ENCODE measurements around the gene SLC1A2. TPM values are rescaled to one million over a fixed set of nuclear protein-coding genes. Genes with fewer than 3 reads are reported as not detected.

Gene SLC1A2
- total and polyA plus RNA-seq, 2 donors (not counting 3 experiments of a cell fraction or from before 2014, with no cell fraction given), result not detected

DNA sequence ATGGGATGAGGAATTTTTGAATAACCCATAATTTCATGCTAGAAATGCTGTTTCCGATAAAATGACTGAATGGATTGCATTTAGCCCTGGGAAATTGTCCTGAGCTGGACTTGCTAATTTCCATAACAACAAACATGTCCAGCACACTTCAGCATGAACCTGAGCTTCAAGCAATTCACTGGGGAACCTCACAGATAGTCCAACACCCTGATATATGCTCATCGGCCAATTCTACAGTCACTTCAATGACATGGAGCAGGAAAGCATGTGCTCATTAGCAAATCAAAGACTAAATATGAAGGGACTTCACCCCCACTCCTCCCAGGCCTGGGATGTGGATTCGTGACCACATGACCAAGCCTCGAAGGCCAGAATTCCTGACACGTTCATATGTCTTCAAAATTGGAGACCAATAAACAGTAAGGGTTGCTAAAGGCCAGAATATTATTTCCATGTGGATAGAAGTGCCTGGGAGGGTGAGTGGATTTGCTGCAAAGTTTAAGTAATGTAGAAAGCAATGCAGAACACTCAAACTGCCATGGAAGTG lies 131.9 kb downstream of the SLC1A2 start:
- Histone ChIP-seq H3K27ac (ENCODE audit: insufficient read depth, low read depth, low read length) (no peak overlapping the region), H3K79me2 (ENCODE audit: control insufficient read depth, insufficient read depth, low read length) (no peaks in the 10 kb centered on the region), H3K9ac (replicated peaks; ENCODE audit: extremely low read depth, insufficient read depth, low read length) (no peak overlapping the region), H4K20me1 (replicated peaks; ENCODE audit: control insufficient read depth, extremely low read depth, insufficient read depth, low read length) (no peaks in the 10 kb centered on the region), H3K9me1 (replicated peaks; ENCODE audit: control insufficient read depth, extremely low read depth, insufficient read depth, low read length) (no peaks in the 10 kb centered on the region), H3K4me2 (ENCODE audit: insufficient read depth, low read length) (no peak overlapping the region), H3K27me3 (ENCODE audit: control insufficient read depth in 2 of 2, insufficient read depth in 2 of 2, low read length in 2 of 2) (peaks cover 0 to 2% of the 10 kb centered on the region in 2 experiments), H3K36me3 (ENCODE audit: control insufficient read depth in 2 of 2, extremely low read depth in 1 of 2, insufficient read depth in 2 of 2, low read length in 2 of 2) (no peaks in the 10 kb centered on the region), H3K9me3 (replicated peaks; ENCODE audit: control insufficient read depth, insufficient read depth, low read length) (no peaks in the 10 kb centered on the region), H3K4me3 (replicated peaks in 1 of 3; ENCODE audit: insufficient read depth in 1 of 3, low read depth in 1 of 3, low read length in 3 of 3) (no peak overlapping the region), H2AFZ (ENCODE audit: low read depth, low read length) (no peak overlapping the region), H3K4me1 (ENCODE audit: control insufficient read depth, extremely low read depth, insufficient read depth, low read length) (peaks cover 12% of the 10 kb centered on the region)
- dilution Hi-C loops (cut with MboI; ENCODE audit: extremely low pct_ligation_motif_present, low sequenced_read_pairs) (no loop called here), intact Hi-C loops (cut with micrococcal nuclease) (no loop called here)
- BruUV-seq (replicated peaks), result no TSS peak
- ChIA-PET POLR2A (interaction anchor here (0.6 kb wide), 1 partner anchor 35 kb away, joined by 3 read pairs; no protein-coding TSS in a partner anchor), CTCF (interaction anchor here (1.5 kb wide), 1 partner anchor 12 kb away, joined by 3 read pairs; no protein-coding TSS in a partner anchor)
- TF ChIP-seq POLR2AphosphoS5 (IDR thresholded peaks at IDR 0.05; ENCODE audit: insufficient read depth, low read depth, low read length), result no peak
- TF ChIP-seq, protein P1, sequence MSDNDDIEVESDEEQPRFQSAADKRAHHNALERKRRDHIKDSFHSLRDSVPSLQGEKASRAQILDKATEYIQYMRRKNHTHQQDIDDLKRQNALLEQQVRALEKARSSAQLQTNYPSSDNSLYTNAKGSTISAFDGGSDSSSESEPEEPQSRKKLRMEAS (IDR thresholded peaks at IDR 0.05; ENCODE audit: insufficient read depth, insufficient read length), result no peak
- TF ChIP-seq FOS (IDR thresholded peaks at IDR 0.05; ENCODE audit: borderline replicate concordance, insufficient read depth, low read length), result no peak
- TF ChIP-seq, protein P2, sequence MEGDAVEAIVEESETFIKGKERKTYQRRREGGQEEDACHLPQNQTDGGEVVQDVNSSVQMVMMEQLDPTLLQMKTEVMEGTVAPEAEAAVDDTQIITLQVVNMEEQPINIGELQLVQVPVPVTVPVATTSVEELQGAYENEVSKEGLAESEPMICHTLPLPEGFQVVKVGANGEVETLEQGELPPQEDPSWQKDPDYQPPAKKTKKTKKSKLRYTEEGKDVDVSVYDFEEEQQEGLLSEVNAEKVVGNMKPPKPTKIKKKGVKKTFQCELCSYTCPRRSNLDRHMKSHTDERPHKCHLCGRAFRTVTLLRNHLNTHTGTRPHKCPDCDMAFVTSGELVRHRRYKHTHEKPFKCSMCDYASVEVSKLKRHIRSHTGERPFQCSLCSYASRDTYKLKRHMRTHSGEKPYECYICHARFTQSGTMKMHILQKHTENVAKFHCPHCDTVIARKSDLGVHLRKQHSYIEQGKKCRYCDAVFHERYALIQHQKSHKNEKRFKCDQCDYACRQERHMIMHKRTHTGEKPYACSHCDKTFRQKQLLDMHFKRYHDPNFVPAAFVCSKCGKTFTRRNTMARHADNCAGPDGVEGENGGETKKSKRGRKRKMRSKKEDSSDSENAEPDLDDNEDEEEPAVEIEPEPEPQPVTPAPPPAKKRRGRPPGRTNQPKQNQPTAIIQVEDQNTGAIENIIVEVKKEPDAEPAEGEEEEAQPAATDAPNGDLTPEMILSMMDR (IDR thresholded peaks at IDR 0.05; ENCODE audit: extremely low read depth in 1 of 2, insufficient read depth in 1 of 2, low read depth in 1 of 2, low read length in 2 of 2), result no peak
- no peak for TF ChIP-seq GATA2 (IDR thresholded peaks at IDR 0.05; ENCODE audit: insufficient read depth, insufficient read length, low read depth, low read length)
- TF ChIP-seq MYC (IDR thresholded peaks at IDR 0.05; ENCODE audit: low read depth, low read length), result no peak
- TF ChIP-seq JUN (IDR thresholded peaks at IDR 0.05; ENCODE audit: borderline replicate concordance, insufficient read depth, insufficient read length, low read depth), result no peak
- TF ChIP-seq POLR2A (IDR thresholded peaks at IDR 0.05; ENCODE audit: low read depth, low read length), result no peak
- DNase-seq (ENCODE audit: low read depth, low spot score) (no peak), FAIRE-seq (no peak)

Measured in endothelial cell of umbilical vein (primary cell).